HepG2 (cell line): ENCODE data around the gene CASP7. TPM values are rescaled to one million over a fixed set of nuclear protein-coding genes. Genes with fewer than 3 reads are reported as not detected.

Source experiments
- ARID5B ChIP-seq: IDR thresholded peaks from 2 replicates; pipeline ENCODE4 v1.4.0; 2020; ENCODE audit warnings: mild to moderate bottlenecking, missing genetic modification reagents
- FOXA1 ChIP-seq, 2 experiments: fragments of 450-650 bp in 1 of 2; sonication (generic) in 1 of 2; formaldehyde crosslinking in 1 of 2; IDR thresholded peaks; 2 replicates each; pipeline versions ENCODE4 v1.4.0 to v1.6.1; 2016 to 2020; ENCODE audit warnings: missing genetic modification reagents in 1 of 2
- HNF1B ChIP-seq: sonication (generic); formaldehyde crosslinking; IDR thresholded peaks from 2 replicates; pipeline ENCODE4 v1.5.1; 2020; ENCODE audit warnings: mild to moderate bottlenecking, moderate library complexity, missing genetic modification reagents
- IRF9 ChIP-seq: sonication (generic); formaldehyde crosslinking; IDR thresholded peaks from 2 replicates; pipeline ENCODE4 v1.8.0; 2022; ENCODE audit warnings: missing genetic modification reagents, mild to moderate bottlenecking, borderline replicate concordance
- NFKB2 ChIP-seq: sonication (generic); formaldehyde crosslinking; IDR thresholded peaks from 2 replicates; pipeline ENCODE4 v1.4.0; 2020; ENCODE audit warnings: missing genetic modification reagents, borderline replicate concordance
- NR3C1 ChIP-seq: sonication (generic); formaldehyde crosslinking; IDR thresholded peaks from 2 replicates; pipeline ENCODE4 v1.4.0; 2020; ENCODE audit warnings: missing genetic modification reagents
- PHF20 ChIP-seq: sonication (generic); formaldehyde crosslinking; IDR thresholded peaks from 2 replicates; pipeline ENCODE4 v1.5.0; 2020; ENCODE audit warnings: mild to moderate bottlenecking, missing genetic modification reagents
- RXRA ChIP-seq: sonication (generic); formaldehyde crosslinking; IDR thresholded peaks from 2 replicates; pipeline ENCODE4 v1.5.1; 2020; ENCODE audit warnings: missing genetic modification reagents
- RXRB ChIP-seq: IDR thresholded peaks from 2 replicates; pipeline ENCODE4 v1.6.1; 2016; ENCODE audit warnings: borderline replicate concordance, missing genetic modification reagents, missing compliant biosample characterization
- SCMH1 ChIP-seq: sonication (generic); formaldehyde crosslinking; IDR thresholded peaks from 2 replicates; pipeline ENCODE4 v1.9.0; 2021; ENCODE audit warnings: missing genetic modification reagents, mild to moderate bottlenecking, borderline replicate concordance
- SKI ChIP-seq: fragments of 450-650 bp; IDR thresholded peaks from one replicate; pipeline ENCODE4 v1.6.1; 2018; ENCODE audit warnings: mild to moderate bottlenecking; ENCODE audit not compliant: partially characterized antibody
- SP4 ChIP-seq: sonication (generic); formaldehyde crosslinking; IDR thresholded peaks from 2 replicates; pipeline ENCODE4 v1.8.1; 2023; ENCODE audit warnings: mild to moderate bottlenecking, missing genetic modification reagents
- SRSF4 ChIP-seq: fragments of 200-400 bp; formaldehyde crosslinking; IDR thresholded peaks from one replicate; pipeline ENCODE4 v1.6.1; 2018; ENCODE audit warnings: mild to moderate bottlenecking, low read depth, low read length, moderate library complexity; ENCODE audit not compliant: poor library complexity, severe bottlenecking
- ZMAT3 ChIP-seq: sonication (generic); formaldehyde crosslinking; conservative IDR thresholded peaks from 2 replicates; pipeline ENCODE4 v1.7.0; 2021; ENCODE audit warnings: missing genetic modification reagents
- ZNF510 ChIP-seq: sonication (generic); formaldehyde crosslinking; IDR thresholded peaks from 2 replicates; pipeline ENCODE4 v1.4.0; 2020; ENCODE audit warnings: low read depth, mild to moderate bottlenecking, missing genetic modification reagents
- ZNF550 ChIP-seq: sonication (generic); formaldehyde crosslinking; IDR thresholded peaks from 2 replicates; pipeline ENCODE4 v1.4.0; 2020; ENCODE audit warnings: mild to moderate bottlenecking, missing genetic modification reagents, borderline replicate concordance
- ZNF768 ChIP-seq: sonication (generic); formaldehyde crosslinking; IDR thresholded peaks from 2 replicates; pipeline ENCODE4 v1.4.0; 2020; ENCODE audit warnings: missing genetic modification reagents
- ZNF772 ChIP-seq: sonication (generic); formaldehyde crosslinking; IDR thresholded peaks from 2 replicates; pipeline ENCODE4 v1.5.0; 2020; ENCODE audit warnings: mild to moderate bottlenecking, missing genetic modification reagents
- ZNF773 ChIP-seq: sonication (generic); formaldehyde crosslinking; IDR thresholded peaks from 2 replicates; pipeline ENCODE4 v1.4.0; 2020; ENCODE audit warnings: missing genetic modification reagents, borderline replicate concordance
- polyA plus RNA-seq, 8 experiments: library from polyadenylated mRNA; depleted of rRNA in 3 of 8; stranded (reverse) in 7 of 8; unstranded in 1 of 8; fragments of >200 nt; fragmentation: Illumina TruSeq in 4 of 8; extraction: Trizol in 4 of 8; gene quantifications; 2 replicates each; pipeline versions ENCODE4 v1.2.1 to v1.2.3, GENCODE V29; 2011 to 2016; ENCODE audit warnings: low read depth in 4 of 8, missing spikeins in 1 of 8, mixed read lengths in 1 of 8; ENCODE audit not compliant: insufficient read depth in 1 of 8
- total RNA-seq, 5 experiments: library from RNA; depleted of rRNA; stranded (reverse); fragments of >200 nt; fragmentation: Illumina TruSeq; extraction: Trizol; gene quantifications; 2 replicates each; pipeline ENCODE4 v1.2.3, GENCODE V29; 2016; ENCODE audit warnings: low read depth in 1 of 5
- TF ChIP-seq, protein P1 (sequence below): sonication (generic); formaldehyde crosslinking; IDR thresholded peaks from 2 replicates; pipeline ENCODE4 v1.5.1; 2020; ENCODE audit warnings: missing genetic modification reagents, mild to moderate bottlenecking, borderline replicate concordance

CASP7 gene
- total and polyA plus RNA-seq, 2 of the 13 experiments (the other 11 are each of a cell fraction or from before 2014, with no cell fraction given) = 11.9 to 39.3 TPM

GRCh38 chr10:113680190-113681111, 739 bp downstream of the CASP7 start (continued):
- TF ChIP-seq SRSF4 (no peak), NFKB2 (CRISPR knock-in tag) (no peak), PHF20 (CRISPR knock-in tag) (no peak), RXRB (CRISPR knock-in tag) (peak; percentile 33; the same call in 1 of the 2 replicates), SKI (no peak), SP4 (CRISPR knock-in tag) (no peak), ZNF773 (CRISPR knock-in tag) (0 out of 2 replicates have a peak, but pooled peaks have one; percentile 17), HNF1B (no peak), ARID5B (CRISPR knock-in tag) (0 out of 2 replicates have a peak, but pooled peaks have one; percentile 11), ZNF510 (CRISPR knock-in tag) (no peak), ZNF772 (CRISPR knock-in tag) (no peak), SCMH1 (CRISPR knock-in tag) (no peak), ZMAT3 (CRISPR knock-in tag) (0 out of 2 replicates have a peak, but pooled peaks have one; percentile 40), ZNF768 (CRISPR knock-in tag) (peak; percentile 98), IRF9 (peak; percentile 16; the same call in 1 of the 2 replicates), ZNF550 (CRISPR knock-in tag) (0 out of 2 replicates have a peak, but pooled peaks have one; percentile 48), NR3C1 (CRISPR knock-in tag) (no peak), FOXA1 (IDR thresholded peaks at IDR 0.05) (no peak), FOXA1 (CRISPR knock-in tag; IDR thresholded peaks at IDR 0.05) (no peak), RXRA (CRISPR knock-in tag) (no peak; the same call in 1 of the 2 replicates)
- TF ChIP-seq, protein P1, sequence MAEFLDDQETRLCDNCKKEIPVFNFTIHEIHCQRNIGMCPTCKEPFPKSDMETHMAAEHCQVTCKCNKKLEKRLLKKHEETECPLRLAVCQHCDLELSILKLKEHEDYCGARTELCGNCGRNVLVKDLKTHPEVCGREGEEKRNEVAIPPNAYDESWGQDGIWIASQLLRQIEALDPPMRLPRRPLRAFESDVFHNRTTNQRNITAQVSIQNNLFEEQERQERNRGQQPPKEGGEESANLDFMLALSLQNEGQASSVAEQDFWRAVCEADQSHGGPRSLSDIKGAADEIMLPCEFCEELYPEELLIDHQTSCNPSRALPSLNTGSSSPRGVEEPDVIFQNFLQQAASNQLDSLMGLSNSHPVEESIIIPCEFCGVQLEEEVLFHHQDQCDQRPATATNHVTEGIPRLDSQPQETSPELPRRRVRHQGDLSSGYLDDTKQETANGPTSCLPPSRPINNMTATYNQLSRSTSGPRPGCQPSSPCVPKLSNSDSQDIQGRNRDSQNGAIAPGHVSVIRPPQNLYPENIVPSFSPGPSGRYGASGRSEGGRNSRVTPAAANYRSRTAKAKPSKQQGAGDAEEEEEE (CRISPR knock-in tag) = no peak
